ENCODE results near the gene ZCCHC4.

The ZCCHC4 gene

DNA sequence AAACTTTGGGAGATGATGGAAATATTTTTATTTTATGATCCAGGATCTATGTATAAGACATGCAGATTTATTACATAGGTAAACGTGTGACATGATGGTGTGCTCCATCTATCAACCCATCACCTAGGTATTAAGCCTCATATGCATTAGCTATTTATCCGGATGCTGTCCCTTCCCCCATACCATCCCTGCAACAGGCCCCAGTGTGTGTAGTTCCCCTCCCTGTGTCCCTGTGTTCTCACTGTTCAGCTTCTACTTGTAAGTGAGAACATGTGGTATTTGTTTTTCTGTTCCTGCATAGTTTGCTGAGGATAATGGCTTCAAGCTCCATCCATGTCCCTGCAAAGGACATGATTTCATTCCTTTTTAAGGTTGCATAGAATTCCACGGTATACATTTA is 28.1 kb upstream of the ZCCHC4 start:
- Histone ChIP-seq H4K91ac (ENCODE audit: low read length) (no peak overlapping the region), H3K79me1 (replicated peaks; ENCODE audit: low read length, poor library complexity, severe bottlenecking) (no peaks in the 10 kb centered on the region), H3K36me3 (ENCODE audit: control insufficient read depth in 1 of 2, insufficient read depth in 2 of 2, low read depth in 1 of 2, low read length in 2 of 2) (peaks cover 6 to 21% of the 10 kb centered on the region in 2 experiments), H3K9ac (ENCODE audit: low read length) (no peak overlapping the region), H3K27ac (ENCODE audit: low read length, poor library complexity, severe bottlenecking) (no peak overlapping the region), H3K4me1 (ENCODE audit: control insufficient read depth, insufficient read depth, low read depth, low read length) (no peaks in the 10 kb centered on the region), H3K4ac (ENCODE audit: low read depth in 1 of 2, low read length in 2 of 2) (no peak overlapping the region), H3K4me2 (ENCODE audit: low read length, poor library complexity, severe bottlenecking) (no peak overlapping the region), H3K9me3 (ENCODE audit: control insufficient read depth, low read length) (peaks cover 7% of the 10 kb centered on the region), H3K18ac (ENCODE audit: low read depth in 1 of 2, low read length in 2 of 2) (no peak overlapping the region), H3K4me3 (ENCODE audit: insufficient read depth in 1 of 2, low read depth in 1 of 2, low read length in 2 of 2) (no peak overlapping the region), H4K8ac (ENCODE audit: low read length) (no peak overlapping the region), H2AK5ac (ENCODE audit: low read length, severe bottlenecking) (no peak overlapping the region), H3K14ac (ENCODE audit: low read length in 2 of 2) (no peak overlapping the region), H2BK5ac (ENCODE audit: low read depth, low read length, poor library complexity, severe bottlenecking) (no peak overlapping the region), H2BK12ac (ENCODE audit: low read length in 2 of 2) (no peak overlapping the region), H3K27me3 (ENCODE audit: control insufficient read depth in 1 of 2, insufficient read depth in 1 of 2, low read length in 2 of 2) (no peaks in the 10 kb centered on the region), H2BK15ac (ENCODE audit: low read depth, poor library complexity, severe bottlenecking) (no peak overlapping the region), H2AFZ (ENCODE audit: low read depth, low read length) (no peak overlapping the region), H2BK120ac (ENCODE audit: low read depth, low read length) (no peak overlapping the region), H3K23ac (ENCODE audit: low read length in 2 of 2) (no peak overlapping the region)
- no peak for DNase-seq
- WGBS, result no CpG with 5 or more reads among the region's 3 CpGs

- Histone ChIP-seq H3K9ac (ENCODE audit: low read length) (no peak overlapping the region), H3K27ac (ENCODE audit: low read length, poor library complexity, severe bottlenecking) (no peak overlapping the region), H2AFZ (ENCODE audit: low read depth, low read length) (no peak overlapping the region), H3K4me2 (ENCODE audit: low read length, poor library complexity, severe bottlenecking) (no peak overlapping the region), H2BK12ac (ENCODE audit: low read length in 2 of 2) (no peak overlapping the region), H2BK15ac (ENCODE audit: low read depth, poor library complexity, severe bottlenecking) (no peak overlapping the region), H3K79me1 (replicated peaks; ENCODE audit: low read length, poor library complexity, severe bottlenecking) (no peaks in the 10 kb centered on the region), H3K4me3 (ENCODE audit: insufficient read depth in 1 of 2, low read depth in 1 of 2, low read length in 2 of 2) (no peak overlapping the region), H3K4me1 (ENCODE audit: control insufficient read depth, insufficient read depth, low read depth, low read length) (no peaks in the 10 kb centered on the region), H3K14ac (ENCODE audit: low read length in 2 of 2) (no peak overlapping the region), H3K9me3 (ENCODE audit: control insufficient read depth, low read length) (peaks cover 7% of the 10 kb centered on the region), H4K91ac (ENCODE audit: low read length) (no peak overlapping the region), H2BK120ac (ENCODE audit: low read depth, low read length) (no peak overlapping the region), H3K18ac (ENCODE audit: low read depth in 1 of 2, low read length in 2 of 2) (no peak overlapping the region), H2AK5ac (ENCODE audit: low read length, severe bottlenecking) (no peak overlapping the region), H4K8ac (ENCODE audit: low read length) (no peak overlapping the region), H3K36me3 (ENCODE audit: control insufficient read depth in 1 of 2, insufficient read depth in 2 of 2, low read depth in 1 of 2, low read length in 2 of 2) (no peaks in the 10 kb centered on the region), H3K4ac (ENCODE audit: low read depth in 1 of 2, low read length in 2 of 2) (no peak overlapping the region), H2BK5ac (ENCODE audit: low read depth, low read length, poor library complexity, severe bottlenecking) (no peak overlapping the region), H3K27me3 (ENCODE audit: control insufficient read depth in 1 of 2, insufficient read depth in 1 of 2, low read length in 2 of 2) (no peaks in the 10 kb centered on the region), H3K23ac (ENCODE audit: low read length in 2 of 2) (no peak overlapping the region)
- no peak for DNase-seq
- WGBS, result 86% methylated on average over 11 of the region's 11 CpGs
Observed at GRCh38 chr4:25290490-25291067, 22.0 kb upstream of the ZCCHC4 start.

GRCh38 chr4:25291158-25291733 is 21.3 kb upstream of the ZCCHC4 start:
- Histone ChIP-seq H3K23ac (ENCODE audit: low read length in 2 of 2) (no peak overlapping the region), H2AK5ac (ENCODE audit: low read length, severe bottlenecking) (no peak overlapping the region), H4K8ac (ENCODE audit: low read length) (no peak overlapping the region), H2BK120ac (ENCODE audit: low read depth, low read length) (no peak overlapping the region), H3K27me3 (ENCODE audit: control insufficient read depth in 1 of 2, insufficient read depth in 1 of 2, low read length in 2 of 2) (no peaks in the 10 kb centered on the region), H3K27ac (ENCODE audit: low read length, poor library complexity, severe bottlenecking) (no peak overlapping the region), H3K79me1 (replicated peaks; ENCODE audit: low read length, poor library complexity, severe bottlenecking) (no peaks in the 10 kb centered on the region), H2BK5ac (ENCODE audit: low read depth, low read length, poor library complexity, severe bottlenecking) (no peak overlapping the region), H3K4ac (ENCODE audit: low read depth in 1 of 2, low read length in 2 of 2) (no peak overlapping the region), H3K4me2 (ENCODE audit: low read length, poor library complexity, severe bottlenecking) (no peak overlapping the region), H3K36me3 (ENCODE audit: control insufficient read depth in 1 of 2, insufficient read depth in 2 of 2, low read depth in 1 of 2, low read length in 2 of 2) (no peaks in the 10 kb centered on the region), H3K9ac (ENCODE audit: low read length) (no peak overlapping the region), H3K18ac (ENCODE audit: low read depth in 1 of 2, low read length in 2 of 2) (no peak overlapping the region), H2BK12ac (ENCODE audit: low read length in 2 of 2) (no peak overlapping the region), H3K9me3 (ENCODE audit: control insufficient read depth, low read length) (peaks cover 7% of the 10 kb centered on the region), H3K4me1 (ENCODE audit: control insufficient read depth, insufficient read depth, low read depth, low read length) (no peaks in the 10 kb centered on the region), H3K4me3 (ENCODE audit: insufficient read depth in 1 of 2, low read depth in 1 of 2, low read length in 2 of 2) (no peak overlapping the region), H4K91ac (ENCODE audit: low read length) (no peak overlapping the region), H2BK15ac (ENCODE audit: low read depth, poor library complexity, severe bottlenecking) (no peak overlapping the region), H2AFZ (ENCODE audit: low read depth, low read length) (no peak overlapping the region), H3K14ac (ENCODE audit: low read length in 2 of 2) (no peak overlapping the region)
- DNase-seq, result no peak
- 89% methylated on average over 12 of the region's 12 CpGs for WGBS

GRCh38 chr4:25297528-25298242 is 14.9 kb upstream of the ZCCHC4 start:
- DNase-seq, result no peak

More at GRCh38 chr4:25297528-25298242, 14.9 kb upstream of the ZCCHC4 start:
- Histone ChIP-seq H2BK120ac (ENCODE audit: low read depth, low read length) (no peak overlapping the region), H3K18ac (ENCODE audit: low read depth in 1 of 2, low read length in 2 of 2) (no peak overlapping the region), H2BK5ac (ENCODE audit: low read depth, low read length, poor library complexity, severe bottlenecking) (no peak overlapping the region), H3K4ac (ENCODE audit: low read depth in 1 of 2, low read length in 2 of 2) (no peak overlapping the region), H3K4me2 (ENCODE audit: low read length, poor library complexity, severe bottlenecking) (no peak overlapping the region), H3K9ac (ENCODE audit: low read length) (no peak overlapping the region), H3K23ac (ENCODE audit: low read length in 2 of 2) (no peak overlapping the region), H3K27ac (ENCODE audit: low read length, poor library complexity, severe bottlenecking) (no peak overlapping the region), H3K36me3 (ENCODE audit: control insufficient read depth in 1 of 2, insufficient read depth in 2 of 2, low read depth in 1 of 2, low read length in 2 of 2) (no peaks in the 10 kb centered on the region), H3K79me1 (replicated peaks; ENCODE audit: low read length, poor library complexity, severe bottlenecking) (no peaks in the 10 kb centered on the region), H2AFZ (ENCODE audit: low read depth, low read length) (no peak overlapping the region), H3K14ac (ENCODE audit: low read length in 2 of 2) (no peak overlapping the region), H3K4me3 (ENCODE audit: insufficient read depth in 1 of 2, low read depth in 1 of 2, low read length in 2 of 2) (no peak overlapping the region), H3K9me3 (ENCODE audit: control insufficient read depth, low read length) (no peaks in the 10 kb centered on the region), H4K8ac (ENCODE audit: low read length) (no peak overlapping the region), H2BK12ac (ENCODE audit: low read length in 2 of 2) (no peak overlapping the region), H2AK5ac (ENCODE audit: low read length, severe bottlenecking) (no peak overlapping the region), H2BK15ac (ENCODE audit: low read depth, poor library complexity, severe bottlenecking) (no peak overlapping the region), H3K27me3 (ENCODE audit: control insufficient read depth in 1 of 2, insufficient read depth in 1 of 2, low read length in 2 of 2) (peaks cover 0 to 11% of the 10 kb centered on the region in 2 experiments), H3K4me1 (ENCODE audit: control insufficient read depth, insufficient read depth, low read depth, low read length) (no peaks in the 10 kb centered on the region), H4K91ac (ENCODE audit: low read length) (no peak overlapping the region)
- 92% methylated on average over 2 of the region's 5 CpGs for WGBS
